CD4-positive, alpha-beta T cell treated with Interleukin-21 for 1 hour (primary cell): Measurements from ENCODE around the gene TMEM30B.
"Not testable (repeated sequence)": the region's sequence is repeated elsewhere in the genome, so short reads cannot be mapped to it uniquely, and the experiment has no call there.

ENCODE experiments used
- DNase-seq: peaks from one replicate; pipeline ENCODE4 v3.0.0-alpha.2; 2020

Gene TMEM30B

GRCh38 chr14:61264010-61264571 lies 17.0 kb downstream of the TMEM30B start:
- no peak for DNase-seq

DNA sequence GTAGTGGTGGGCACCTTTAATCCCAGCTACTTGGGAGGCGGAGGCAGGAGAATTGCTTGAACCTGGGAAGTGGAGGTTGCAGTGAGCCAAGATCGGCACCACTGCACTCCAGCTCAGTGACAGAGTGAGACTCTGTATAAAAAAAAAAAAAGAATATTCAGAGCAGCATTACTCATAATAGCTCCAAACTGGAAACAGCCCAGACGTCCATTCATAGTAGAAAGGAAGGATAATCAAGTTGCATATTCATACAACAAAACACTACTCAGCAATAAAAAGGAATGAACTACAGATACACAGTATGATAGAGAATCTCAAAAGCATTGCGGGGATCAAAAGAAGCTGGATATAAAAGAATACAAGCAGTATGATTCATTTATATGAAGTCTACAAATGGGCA lies 19.1 kb downstream of the TMEM30B start:
- DNase-seq = no peak

DNA sequence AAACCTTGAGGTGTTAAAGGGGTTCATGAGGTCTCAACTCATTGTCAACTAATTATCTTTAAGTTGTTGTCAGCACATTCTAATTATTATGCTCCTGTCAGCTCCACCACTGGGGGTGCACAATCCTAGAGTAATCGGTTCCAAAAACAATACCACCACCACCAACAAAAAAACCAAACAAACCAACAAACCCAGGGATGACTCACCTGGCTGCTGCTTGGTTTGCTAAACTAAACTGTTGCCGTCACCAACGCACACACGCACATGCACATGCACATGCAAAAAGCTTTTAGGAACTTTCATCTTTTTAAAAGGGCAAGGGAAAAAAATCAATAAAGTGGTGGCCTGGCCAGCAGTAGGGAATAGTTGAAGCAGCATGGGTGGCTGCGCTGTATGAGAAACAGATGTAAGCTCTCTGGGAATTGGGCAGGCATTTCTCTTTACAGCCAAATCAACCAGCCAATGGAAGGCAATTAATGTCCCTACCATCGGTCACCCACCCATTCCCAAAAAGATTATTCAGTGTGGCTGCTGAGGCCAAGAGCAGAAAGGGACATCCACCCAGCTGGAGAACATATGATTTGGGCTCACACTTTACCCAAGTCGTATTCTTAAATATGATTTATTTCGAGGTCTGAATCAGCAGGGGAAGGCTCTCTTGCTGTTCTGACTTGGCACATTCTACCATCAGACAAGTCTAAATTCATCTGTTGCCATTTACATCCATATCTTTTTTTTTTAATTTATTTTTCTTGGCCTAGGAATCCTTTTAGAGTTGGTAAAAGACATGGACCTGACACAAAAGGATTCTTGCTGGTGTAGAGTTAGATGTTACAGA lies 20.0 kb downstream of the TMEM30B start:
- no peak for DNase-seq

GRCh38 chr14:61258985-61259384 lies 22.2 kb downstream of the TMEM30B start:
- DNase-seq = no peak

DNA sequence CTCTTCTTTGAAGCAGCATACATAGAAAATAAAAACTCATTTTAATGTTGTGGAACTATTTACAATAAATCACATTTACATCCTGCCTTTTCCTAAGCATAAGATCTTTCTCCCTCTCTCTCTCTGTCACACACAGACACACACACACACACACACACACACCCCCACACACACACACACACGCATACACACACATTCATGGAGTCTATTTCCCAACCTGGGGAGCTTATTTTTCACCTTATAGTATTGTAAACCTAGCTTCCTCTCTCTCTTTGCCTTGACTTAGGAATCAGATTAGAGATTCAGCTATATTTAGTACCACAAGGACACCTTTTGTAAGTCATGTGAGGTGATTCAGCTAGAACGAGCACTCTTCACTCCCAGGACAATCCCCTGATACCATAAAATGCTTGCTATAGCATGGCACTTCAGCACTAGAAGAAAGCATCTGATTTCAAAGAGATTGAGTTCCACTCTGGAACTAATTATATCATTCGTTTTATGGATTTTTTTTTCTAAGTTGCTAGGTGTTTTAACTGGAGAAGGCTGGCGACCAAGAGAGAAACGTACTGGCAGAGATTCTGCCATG lies 23.6 kb downstream of the TMEM30B start:
- no peak for DNase-seq

DNA sequence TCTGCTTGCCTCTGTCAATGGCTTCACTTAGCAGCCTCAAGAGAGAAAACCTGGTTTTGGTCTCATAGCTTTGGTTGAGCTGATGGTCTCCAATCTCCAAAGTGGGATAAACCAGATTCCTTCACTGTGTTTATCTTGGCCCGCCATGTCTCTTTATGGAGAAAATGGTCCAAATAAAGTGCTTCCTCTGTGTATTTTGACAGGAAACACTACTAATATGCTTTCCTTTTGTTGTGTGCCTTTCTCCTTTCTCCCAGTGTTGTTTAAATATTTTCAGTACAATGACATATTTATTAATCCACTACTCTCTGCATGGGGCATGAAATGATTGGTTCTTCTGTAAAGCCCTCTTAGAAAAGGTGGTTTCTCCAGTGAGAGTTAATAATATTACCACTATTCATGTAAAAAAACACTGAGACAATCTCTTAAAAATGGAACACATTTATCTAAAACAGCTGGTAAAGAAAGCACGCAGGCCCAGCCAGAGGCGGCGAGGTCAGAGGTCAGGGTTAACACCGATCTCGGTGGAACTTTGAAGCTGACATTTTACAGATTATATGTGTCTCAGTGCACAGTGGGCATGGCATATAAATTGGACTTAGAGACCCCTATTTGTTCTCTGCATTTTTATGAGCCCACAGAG lies 24.2 kb downstream of the TMEM30B start:
- DNase-seq = no peak

GRCh38 chr14:61255968-61256367 lies 25.2 kb downstream of the TMEM30B start:
- no peak for DNase-seq

DNA sequence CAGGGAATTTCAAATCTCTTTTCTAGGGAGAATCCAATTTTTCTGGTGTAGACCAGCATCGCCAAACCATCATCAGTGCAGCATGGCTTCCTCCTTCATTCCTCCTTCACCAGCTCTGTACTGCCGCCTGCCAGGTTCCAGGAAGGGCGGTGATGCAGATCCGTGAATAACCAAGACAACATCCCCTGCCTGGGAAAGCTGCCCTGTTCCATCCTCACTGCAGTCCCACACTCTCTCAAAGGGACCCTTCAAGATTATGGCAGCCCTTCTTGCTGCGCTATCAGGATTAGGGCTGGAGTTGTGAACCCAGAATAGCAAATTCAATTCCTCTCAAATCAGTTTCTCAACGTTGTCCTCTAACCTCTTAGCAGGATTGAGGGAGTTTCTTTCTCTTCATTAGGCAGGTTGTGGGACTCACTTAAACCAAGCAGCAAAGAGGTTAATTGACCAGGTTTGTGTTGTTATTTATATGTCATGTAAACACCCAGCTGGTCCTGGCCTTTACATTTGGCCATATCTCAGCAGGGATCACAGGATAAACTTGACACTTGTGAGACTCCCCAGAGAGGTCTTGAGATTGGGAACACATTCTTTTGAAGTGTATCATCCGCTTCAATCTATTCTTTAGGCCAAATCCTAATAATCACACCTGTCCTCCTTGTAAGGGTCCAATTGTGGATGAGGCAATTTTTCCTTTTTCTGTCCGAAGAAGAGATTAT lies 26.2 kb downstream of the TMEM30B start:
- DNase-seq = no peak

DNA sequence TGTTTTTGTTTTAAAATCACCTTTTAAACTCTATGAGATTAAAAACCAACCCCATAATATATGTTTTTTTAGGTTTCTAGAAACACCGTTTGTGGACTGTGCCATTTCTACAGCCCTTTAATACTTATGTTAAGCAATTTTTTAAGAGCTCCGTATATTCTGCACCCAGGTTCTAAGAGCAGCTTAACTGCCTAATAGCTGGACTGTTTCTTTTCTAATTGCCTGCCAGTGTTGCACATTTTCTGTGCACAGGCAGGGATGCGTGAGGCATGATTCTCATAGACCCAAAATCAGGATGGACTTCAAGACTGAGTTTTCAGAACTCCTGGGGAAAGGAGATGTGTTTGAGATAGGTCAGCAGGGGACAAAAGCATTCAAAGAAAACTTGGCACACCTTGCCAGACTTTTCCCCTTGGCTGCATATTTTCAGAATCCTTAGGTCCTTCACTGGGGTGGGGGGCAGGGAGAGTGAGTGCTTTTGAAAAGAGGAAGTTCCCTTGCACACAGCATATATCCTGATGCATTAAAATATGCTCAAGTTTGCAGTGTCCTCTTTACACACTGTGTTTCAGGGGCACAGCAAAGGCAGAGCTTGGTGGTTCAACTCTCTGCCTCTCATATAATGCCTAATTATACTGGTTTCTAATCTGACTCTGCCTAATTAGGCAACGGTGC lies 27.9 kb downstream of the TMEM30B start:
- no peak for DNase-seq

GRCh38 chr14:61252369-61253063 lies 28.6 kb downstream of the TMEM30B start:
- peak; percentile 64 for DNase-seq

DNA sequence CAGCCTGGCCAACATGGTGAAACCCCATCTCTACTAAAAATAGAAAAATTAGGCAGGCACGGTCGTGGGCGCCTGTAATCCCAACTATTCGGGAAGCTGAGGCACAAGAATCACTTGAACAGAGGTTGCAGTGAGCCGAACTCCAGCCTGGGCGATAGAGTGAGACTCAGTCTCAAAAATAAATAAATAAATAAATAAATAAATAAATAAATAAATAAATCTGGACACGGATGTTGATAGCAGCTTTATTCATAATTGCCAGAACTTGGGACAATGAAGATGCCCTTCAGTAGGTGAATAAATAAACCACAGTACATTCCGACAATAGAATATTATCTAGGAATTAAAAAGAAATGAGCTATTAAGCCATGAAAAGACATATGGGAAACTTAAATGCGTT lies 31.1 kb downstream of the TMEM30B start:
- no peak for DNase-seq

GRCh38 chr14:61247935-61248334 lies 33.2 kb downstream of the TMEM30B start:
- no peak for DNase-seq

DNA sequence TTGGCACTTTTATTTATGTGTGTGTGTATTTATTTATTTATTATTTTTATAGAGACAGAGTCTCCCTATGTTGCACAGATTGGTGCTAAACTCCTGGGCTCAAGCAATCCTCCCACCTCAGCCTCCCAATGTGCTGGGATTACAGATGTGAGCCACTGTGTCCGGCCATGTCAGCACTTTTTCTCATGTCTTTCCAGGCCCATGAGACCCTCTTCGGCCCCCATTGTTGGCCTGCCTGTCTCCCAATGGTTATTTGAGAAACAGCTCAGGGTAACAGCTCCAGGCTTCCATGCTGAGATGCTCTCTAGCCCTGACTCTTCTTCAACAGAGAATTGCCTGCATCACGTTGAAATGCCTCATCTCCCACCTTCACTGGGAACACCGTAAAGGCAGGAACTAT lies 34.4 kb downstream of the TMEM30B start:
- DNase-seq = no peak

GRCh38 chr14:61244009-61244408 lies 37.1 kb downstream of the TMEM30B start:
- no peak for DNase-seq

GRCh38 chr14:61240206-61240605 lies 40.9 kb downstream of the TMEM30B start:
- DNase-seq = no peak

DNA sequence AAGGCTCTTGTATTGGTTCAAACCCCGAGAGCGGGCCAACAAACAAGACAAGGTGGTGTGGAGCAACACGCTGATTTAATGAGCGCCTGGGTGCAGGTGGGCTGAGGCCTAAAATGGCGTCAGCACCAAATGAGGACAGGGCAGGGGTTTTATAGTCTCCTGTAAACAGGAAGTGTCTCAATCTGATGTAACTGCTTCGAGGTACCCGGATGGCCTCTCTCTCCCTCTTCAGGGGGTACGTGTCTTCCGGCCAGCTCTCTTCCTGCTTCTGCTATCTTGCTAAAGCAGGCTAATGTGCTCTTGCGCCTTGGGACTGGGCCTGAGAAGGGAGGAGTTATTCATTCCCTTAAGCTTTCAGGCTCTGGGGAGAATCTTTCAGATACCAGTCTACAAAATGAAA lies 41.9 kb downstream of the TMEM30B start:
- DNase-seq = not testable (repeated sequence)

DNA sequence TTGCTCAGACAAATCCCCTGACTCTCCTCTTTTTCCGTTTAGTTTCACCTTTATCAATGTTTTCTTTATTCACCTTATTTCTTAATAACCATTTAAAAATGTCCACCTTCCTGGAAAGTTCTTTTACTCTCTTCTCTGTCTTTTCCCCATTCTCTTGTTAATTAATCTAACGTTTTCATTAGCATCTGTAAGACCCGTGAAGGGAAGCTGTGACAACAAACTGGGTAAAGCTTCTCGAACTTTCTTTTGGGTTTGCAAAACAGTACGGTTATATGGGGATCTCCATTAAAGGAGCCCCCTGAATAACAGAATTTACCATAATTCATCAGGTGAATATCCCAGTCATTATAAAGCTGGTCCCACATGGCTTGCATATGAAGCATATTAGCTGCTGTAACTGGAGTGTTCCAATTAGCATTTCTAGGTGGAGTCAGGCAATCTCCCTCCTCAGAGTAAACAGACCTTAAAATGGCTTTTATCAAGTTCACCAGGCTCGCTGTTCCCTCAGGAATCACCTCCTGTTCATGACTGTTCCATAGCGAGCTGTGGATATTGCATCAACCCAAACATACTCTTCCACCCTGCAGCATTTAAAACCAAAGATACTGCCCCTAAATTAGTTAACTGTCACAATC lies 42.4 kb downstream of the TMEM30B start:
- no peak for DNase-seq

DNA sequence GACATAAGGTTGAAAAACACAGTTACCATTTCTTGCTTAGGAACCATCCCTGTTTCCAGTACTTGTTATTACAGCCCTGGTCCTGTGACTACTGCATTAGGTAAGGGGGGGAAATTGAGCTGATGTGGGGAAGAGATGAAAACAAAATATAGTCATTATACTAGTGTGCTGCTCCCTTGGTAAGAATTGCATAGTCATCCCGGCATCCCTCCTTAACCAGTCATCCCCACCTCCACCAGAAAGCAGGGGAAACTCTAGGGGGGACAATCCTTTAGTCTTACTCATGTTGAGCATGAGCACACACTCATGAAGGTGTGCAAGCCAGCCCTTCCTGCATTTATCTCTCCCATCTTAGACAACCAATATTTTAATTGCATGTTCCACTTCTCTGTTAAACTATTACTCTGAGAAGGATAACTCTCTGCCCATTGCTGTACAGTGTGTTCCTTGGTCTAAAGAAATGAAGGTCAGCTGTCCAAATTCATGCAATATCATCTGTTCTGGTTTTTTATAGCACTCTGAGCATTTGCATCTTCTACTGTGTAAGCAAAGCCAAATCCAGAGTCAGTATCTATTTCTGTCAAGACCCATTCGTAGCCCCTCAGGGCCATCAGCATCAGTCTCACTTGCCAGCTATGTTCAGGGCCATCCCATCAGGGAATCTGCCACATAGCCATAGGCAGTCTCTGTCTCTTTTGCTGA lies 46.8 kb downstream of the TMEM30B start:
- DNase-seq = no peak

GRCh38 chr14:61233436-61233956 lies 47.6 kb downstream of the TMEM30B start:
- no peak for DNase-seq

- DNase-seq = no peak
Measured at GRCh38 chr14:61231810-61232209, 49.3 kb downstream of the TMEM30B start.
